Right ventricle myocardium superior (tissue), 1 donor: ENCODE data around the gene SRGAP2C. TPM values are rescaled to one million over a fixed set of nuclear protein-coding genes. Genes with fewer than 3 reads are reported as not detected.
A peak's percentile ranks its signal among the peaks of the same experiment; 100 is the strongest.
"Not testable (repeated sequence)": the region's sequence is repeated elsewhere in the genome, so short reads cannot be mapped to it uniquely, and the experiment has no call there.

ENCODE experiments used
- ATAC-seq: fragments of 200-7000 bp; cut with Tn5 transposase; one replicate; pipeline ENCODE4 v1.9.1; 2020; ENCODE audit warnings: mild to moderate bottlenecking; ENCODE audit not compliant: poor library complexity
- DNase-seq: peaks from one replicate; pipeline ENCODE4 v3.0.0-alpha.2; 2020
- intact Hi-C: fragments of 100-400 bp; cut with DNase I; formaldehyde crosslinking; loops from one replicate; pipeline ENCODE4 v1.11.2; 2022
- long read RNA-seq: library from polyadenylated mRNA; unstranded; transcript quantifications from one replicate; pipeline ENCODE4 v2.0.0, GENCODE V29; 2021
- total RNA-seq: library from RNA; stranded (reverse); fragmentation: NEBNext Ultra II Directional; extraction: Animal tissue kit (Norgen Biotek cat#: 25700); gene quantifications from one replicate; pipeline ENCODE4 v1.2.1, GENCODE V29; 2021
- donor health status: DM: no; HTN: yes; CAD: no; lungs with severe emphysema.

Gene SRGAP2C
- 10.8 TPM for total RNA-seq
- long read RNA-seq, full-length matches to known transcripts = 7 of 11 reads
- long read RNA-seq, partial matches to known transcripts = 0 of 11 reads
- long read RNA-seq, other reads (novel, unspliced or antisense) = 4 of 11 reads

- intact Hi-C loops = not testable (repeated sequence)
- peak; percentile 89 for ATAC-seq
Measured at GRCh38 chr1:121184290-121185127, at the start of gene SRGAP2C, which contains the start of gene FAM72B. SRGAP2C (plus strand) TSS chr1:121184975; CDS start chr1:121187447, 2,472 bp downstream. FAM72B (minus strand) TSS chr1:121184340; CDS start chr1:121183489, 851 bp downstream.

DNA sequence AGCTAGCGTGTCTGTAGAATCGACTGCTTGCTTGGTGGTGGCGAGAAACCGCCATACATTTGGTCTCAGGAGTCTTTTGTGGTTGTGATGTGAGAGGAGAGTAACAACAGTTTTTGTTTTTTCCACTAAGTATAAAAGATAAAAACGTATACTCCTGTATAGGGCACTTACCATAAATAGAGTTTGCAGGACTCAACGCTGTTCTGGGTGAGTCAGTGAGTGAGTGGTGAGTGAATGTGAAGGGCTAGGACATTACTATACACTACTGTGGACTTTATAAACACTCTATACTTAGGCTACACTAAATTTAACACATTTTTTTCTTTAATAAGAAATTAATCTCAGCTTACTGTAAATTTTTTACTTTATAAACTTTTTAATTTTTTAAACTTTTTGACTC, 44.4 kb upstream of the SRGAP2C start:
- intact Hi-C loops, ATAC-seq, DNase-seq: not testable (repeated sequence)

More at GRCh38 chr1:121184290-121185127, at the start of gene SRGAP2C, which contains the start of gene FAM72B:
- peak; percentile 93 for DNase-seq

DNA sequence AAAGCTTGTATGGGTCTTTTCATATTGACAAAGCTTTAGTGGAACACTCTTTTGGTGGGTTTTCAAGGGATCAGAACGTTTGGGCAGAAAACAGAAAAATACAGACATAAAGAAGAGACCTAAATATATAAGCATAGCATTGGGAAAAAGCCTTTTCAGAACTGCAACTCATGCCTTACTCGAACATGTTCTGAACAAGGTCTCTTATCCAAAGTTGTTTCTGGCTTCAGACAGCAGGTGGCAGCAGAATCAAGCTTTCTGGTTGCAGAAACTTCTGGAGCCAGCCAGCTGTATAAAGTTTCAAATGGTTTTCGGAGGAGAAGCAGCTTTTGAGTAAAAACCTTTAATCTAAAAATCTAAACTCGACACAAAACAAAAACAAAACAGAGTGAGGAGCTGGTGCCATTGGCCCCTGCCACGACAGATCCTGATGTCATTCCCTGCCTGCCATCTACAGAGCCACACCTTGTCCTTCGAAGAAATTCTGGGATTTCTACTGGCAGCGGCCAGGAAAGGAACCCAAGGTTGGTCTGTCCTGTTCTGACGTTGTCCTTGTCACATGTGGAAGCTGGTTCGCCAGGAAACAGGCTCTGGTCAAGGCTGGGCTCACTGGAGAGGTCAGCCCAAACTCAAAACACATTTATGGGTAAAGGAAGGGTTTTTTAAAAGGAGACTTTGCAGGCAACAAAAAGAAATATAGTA, 36.1 kb upstream of the SRGAP2C start:
- ATAC-seq = peak; percentile 90
- DNase-seq, intact Hi-C loops: not testable (repeated sequence)

DNA sequence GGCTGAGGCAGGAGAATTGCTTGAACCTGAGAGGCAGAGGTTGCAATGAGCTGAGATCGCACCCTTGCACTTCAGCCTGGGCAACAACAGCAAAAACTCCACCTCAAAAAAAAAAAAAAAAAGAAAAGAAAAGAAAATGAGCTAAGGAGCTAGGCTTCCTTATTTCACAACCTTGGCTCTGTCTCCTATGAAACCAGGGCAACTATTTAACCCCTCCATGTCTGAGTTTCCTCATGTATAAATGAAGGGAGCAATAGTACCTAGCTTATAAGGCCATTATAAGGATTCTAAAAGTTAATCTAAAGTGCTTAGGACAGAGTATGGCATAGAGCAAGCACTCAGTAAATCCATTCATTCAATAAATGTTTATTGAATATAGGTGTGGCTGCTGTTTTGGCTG, 33.5 kb upstream of the SRGAP2C start:
- intact Hi-C loops, DNase-seq: not testable (repeated sequence)
- peak; percentile 34 for ATAC-seq

DNA sequence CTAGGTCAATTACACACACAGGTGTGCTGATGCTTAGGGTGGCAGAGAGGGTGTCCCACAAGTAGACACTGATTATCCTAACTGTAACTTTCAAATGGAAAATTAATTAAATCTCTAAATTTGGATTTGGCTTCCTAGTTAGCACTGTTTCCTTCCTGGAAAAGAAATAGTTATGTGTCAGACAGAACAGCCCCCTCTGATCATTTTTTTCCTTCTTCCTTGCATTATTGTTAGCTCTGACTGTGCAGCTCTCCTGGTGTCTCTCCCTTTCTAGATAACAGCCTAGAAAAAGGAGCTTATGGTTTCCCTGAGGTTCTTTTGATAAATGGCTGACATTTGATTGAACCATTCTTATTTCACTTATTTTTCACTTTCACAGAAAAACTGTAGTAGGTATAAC, 32.0 kb upstream of the SRGAP2C start:
- DNase-seq, intact Hi-C loops, ATAC-seq: not testable (repeated sequence)

DNA sequence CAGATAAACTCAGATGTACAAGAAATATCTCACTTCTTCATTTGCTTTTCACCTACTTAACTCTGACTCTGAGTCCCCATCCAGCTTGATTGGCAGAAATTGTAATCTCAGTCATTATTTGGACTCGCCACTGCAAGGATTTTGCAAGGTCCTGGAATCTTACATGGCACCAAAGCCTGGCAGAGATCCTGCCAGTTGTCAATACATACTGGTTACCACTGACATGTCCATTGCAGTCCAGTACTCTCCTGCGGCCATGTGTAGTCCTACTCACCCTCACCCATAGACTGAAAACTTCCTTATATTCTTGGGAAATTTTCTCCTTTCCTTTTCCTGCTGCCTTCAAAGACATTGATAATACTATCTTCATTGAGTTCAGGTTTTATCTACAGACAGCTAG, 30.0 kb upstream of the SRGAP2C start:
- DNase-seq, intact Hi-C loops: not testable (repeated sequence)
- ATAC-seq = peak; percentile 56

GRCh38 chr1:121155671-121156358, 29.0 kb upstream of the SRGAP2C start:
- peak; percentile 45 for ATAC-seq

DNA sequence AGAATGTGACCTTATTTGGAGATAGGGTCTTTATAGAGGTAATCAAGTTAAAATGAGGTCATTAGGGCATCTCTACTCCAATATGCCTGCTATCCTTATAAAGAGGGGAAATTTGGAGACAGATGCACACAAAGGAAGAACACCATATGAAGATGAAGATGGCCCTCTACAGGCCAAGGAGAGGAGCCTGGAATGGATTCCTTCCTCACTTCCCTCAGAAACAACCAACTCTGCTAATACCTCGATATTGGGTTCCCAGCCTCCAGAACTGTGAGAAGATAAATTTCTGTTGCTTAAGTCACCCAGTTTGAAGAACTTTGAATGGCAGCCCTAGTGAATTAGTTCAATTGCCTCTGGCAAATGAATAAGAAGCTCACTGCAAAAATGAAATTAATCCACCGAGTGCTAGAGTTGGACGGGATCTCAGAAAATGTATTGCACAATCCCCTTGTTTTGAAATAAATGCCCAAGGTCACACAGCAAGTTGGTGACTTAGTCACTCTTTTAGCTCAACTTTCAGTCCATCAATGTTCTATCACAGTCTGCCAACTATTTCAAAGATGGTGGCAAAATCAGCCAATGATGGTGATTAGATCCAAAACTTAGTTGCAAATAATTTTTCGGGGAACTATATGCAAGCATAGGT, 27.7 kb upstream of the SRGAP2C start:
- DNase-seq, intact Hi-C loops: not testable (repeated sequence)

More at GRCh38 chr1:121155671-121156358, 29.0 kb upstream of the SRGAP2C start:
- DNase-seq, intact Hi-C loops: not testable (repeated sequence)

DNA sequence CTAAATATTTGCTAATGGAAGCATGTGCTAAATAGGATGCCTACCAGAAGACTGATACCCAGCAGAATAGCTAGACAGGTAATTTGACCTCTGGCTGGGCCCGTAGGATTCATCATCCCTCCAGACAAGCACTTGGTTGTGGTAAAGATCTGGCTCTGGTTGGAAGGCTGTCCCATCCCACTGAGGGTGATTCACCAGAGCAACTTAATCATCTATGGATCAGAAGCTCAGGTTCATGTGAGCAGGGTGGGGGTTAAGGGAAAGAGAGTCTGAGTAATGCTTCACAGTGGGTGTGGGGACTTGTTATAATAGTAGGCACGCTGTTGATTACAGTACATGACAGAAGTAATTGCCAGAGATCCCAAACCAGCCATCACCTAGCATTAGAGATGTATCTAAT, 27.2 kb upstream of the SRGAP2C start:
- ATAC-seq, DNase-seq, intact Hi-C loops: not testable (repeated sequence)

More for the DNA sequence above, 27.7 kb upstream of the SRGAP2C start:
- peak; percentile 65 for ATAC-seq

DNA sequence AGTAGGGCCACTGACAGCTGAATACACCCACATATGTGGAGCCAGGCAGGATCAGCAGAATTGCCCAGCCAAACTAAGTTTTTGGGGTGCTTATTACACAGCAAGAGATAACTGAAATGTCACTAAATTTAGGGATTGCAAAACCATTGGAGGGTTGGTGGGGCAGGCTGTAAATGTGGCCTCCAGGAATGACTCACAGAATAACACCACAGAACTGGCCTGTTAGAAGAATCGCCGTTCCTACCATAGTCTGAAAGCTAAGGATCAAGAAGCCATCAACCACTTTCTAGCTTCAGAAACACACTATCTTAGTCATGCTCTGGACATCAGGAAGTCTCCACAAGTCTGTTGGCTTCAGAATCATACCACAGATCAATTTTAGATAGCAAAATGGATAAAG, 24.7 kb upstream of the SRGAP2C start:
- DNase-seq, intact Hi-C loops, ATAC-seq: not testable (repeated sequence)

GRCh38 chr1:121161199-121161901, 23.4 kb upstream of the SRGAP2C start:
- intact Hi-C loops, ATAC-seq, DNase-seq: not testable (repeated sequence)

GRCh38 chr1:121163850-121164757, 20.7 kb upstream of the SRGAP2C start:
- DNase-seq, intact Hi-C loops, ATAC-seq: not testable (repeated sequence)

- DNase-seq, intact Hi-C loops, ATAC-seq: not testable (repeated sequence)
Measured at GRCh38 chr1:121165296-121165695, 19.5 kb upstream of the SRGAP2C start.

GRCh38 chr1:121167225-121167738, 17.5 kb upstream of the SRGAP2C start:
- ATAC-seq, intact Hi-C loops, DNase-seq: not testable (repeated sequence)

DNA sequence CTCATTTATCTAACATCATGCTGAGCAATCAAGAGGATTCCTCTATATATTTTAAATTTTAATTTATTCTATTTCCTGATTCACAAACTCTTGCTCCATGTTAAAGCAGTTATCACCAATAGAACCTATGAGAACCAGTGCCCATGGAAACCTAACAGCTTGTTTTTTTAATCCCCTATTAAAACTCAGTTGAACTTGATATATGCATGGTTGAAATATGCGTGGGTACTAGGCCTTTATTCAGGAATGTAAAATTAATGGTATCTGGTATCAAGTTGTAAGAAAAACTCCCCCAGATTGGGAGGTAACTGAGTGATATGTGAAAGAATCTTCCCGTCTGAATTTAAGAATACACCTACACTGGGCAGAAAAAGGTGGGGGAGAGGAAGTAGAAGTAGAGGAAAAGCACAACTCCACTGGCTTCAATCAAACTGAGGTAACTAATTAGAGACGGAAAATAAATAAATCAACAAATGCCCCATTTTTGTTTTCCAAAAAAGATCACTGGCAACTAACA, 16.6 kb upstream of the SRGAP2C start:
- DNase-seq, intact Hi-C loops, ATAC-seq: not testable (repeated sequence)

DNA sequence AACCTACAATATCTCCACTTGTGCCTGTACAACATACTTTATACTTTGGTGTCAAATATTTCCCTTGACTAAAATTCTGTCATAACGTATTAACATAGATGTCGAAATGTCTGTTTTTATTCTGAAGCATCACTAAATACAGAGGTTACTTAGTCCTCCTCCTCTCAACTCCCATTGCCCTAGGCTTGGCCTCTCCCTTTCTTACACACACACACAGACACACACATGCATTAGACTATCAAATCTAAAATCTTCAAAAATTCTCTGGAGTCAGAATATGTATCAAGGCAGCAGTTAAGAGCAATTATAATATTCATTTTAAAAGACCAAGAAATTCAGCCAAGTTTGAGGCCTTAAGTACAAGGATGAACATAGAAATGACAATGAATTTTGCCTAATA, 8.1 kb upstream of the SRGAP2C start:
- intact Hi-C loops = not testable (repeated sequence)

More for the DNA sequence above, 8.1 kb upstream of the SRGAP2C start:
- ATAC-seq, DNase-seq: not testable (repeated sequence)
